HCT116 (cell line): Measurements from ENCODE around the gene POU3F1. TPM values are rescaled to one million over a fixed set of nuclear protein-coding genes. Genes with fewer than 3 reads are reported as not detected.

ENCODE experiments used
- ATAC-seq: fragments of 200-7000 bp; cut with Tn5 transposase; 2 replicates; pipeline ENCODE4 v1.9.1; 2020; ENCODE audit warnings: mild to moderate bottlenecking, moderate library complexity
- BruUV-seq: library from RNA; stranded (reverse); fragments of 400-500 nt; replicated peaks from 2 replicates; lab custom pipeline; 2021; lab: Mats Ljungman, UMichigan
- CTCF ChIA-PET: fragments of 300-600 bp; sonication (Branson Sonifier 250); formaldehyde crosslinking; loops from one replicate; lab custom pipeline; 2021; ENCODE audit warnings: antibody characterized with exemption; lab: Charles Lee
- POLR2A ChIA-PET: fragments of 300-600, 350-600 bp; sonication (Branson Sonifier 250); formaldehyde crosslinking; loops from one replicate; lab custom pipeline; 2021; ENCODE audit warnings: antibody characterized with exemption; lab: Charles Lee
- RAD21 ChIA-PET, 2 experiments: fragments of 300-600 bp; sonication (Branson Sonifier 250); formaldehyde crosslinking; loops; one replicate each; lab custom pipeline; 2023; ENCODE audit warnings: low total read pairs in 2 of 2; ENCODE audit not compliant: uncharacterized antibody in 2 of 2, unreplicated experiment in 2 of 2, low non-redundant PET in 1 of 2; lab: Charles Lee
- DNase-seq: peaks from one replicate; pipeline ENCODE4 v3.0.0-alpha.2; 2010; ENCODE audit warnings: low read depth, low spot score
- H2AFZ ChIP-seq: fragments of 200-600 bp; shearing (Covaris generic), sonication (generic); 2 replicates; pipeline ENCODE4 v1.6.1; 2017; ENCODE audit warnings: low read depth, mixed run types, mixed read lengths, antibody characterized with exemption, low read length; ENCODE audit not compliant: poor library complexity, severe bottlenecking
- H3K27ac ChIP-seq: 2 replicates; pipeline ENCODE4 v1.5.1; 2012; ENCODE audit warnings: low read depth, low read length
- H3K27me3 ChIP-seq: fragments of 200-600 bp; sonication (generic); 2 replicates; pipeline ENCODE4 v1.6.1; 2016; ENCODE audit warnings: mixed run types, low read length, mixed read lengths; ENCODE audit not compliant: insufficient read depth
- H3K36me3 ChIP-seq, 2 experiments: fragments of 200-500 bp in 1 of 2; fragments of 200-600 bp in 1 of 2; sonication (Bioruptor generic) in 1 of 2; sonication (generic) in 1 of 2; 2 replicates each; pipeline versions ENCODE4 v1.5.1 to v1.6.1; 2014 to 2016; ENCODE audit warnings: low read length in 2 of 2, inconsistent platforms in 1 of 2, mixed read lengths in 1 of 2, mixed run types in 1 of 2; ENCODE audit not compliant: insufficient read depth in 2 of 2, control insufficient read depth in 1 of 2
- H3K4me1 ChIP-seq, 2 experiments: fragments of 200-600 bp in 1 of 2; sonication (generic) in 1 of 2; 2 replicates each; pipeline versions ENCODE4 v1.5.1 to v1.6.1; 2012 to 2017; ENCODE audit warnings: low read length in 2 of 2, inconsistent platforms in 1 of 2, mild to moderate bottlenecking in 1 of 2, mixed read lengths in 1 of 2, mixed run types in 1 of 2, moderate library complexity in 1 of 2; ENCODE audit not compliant: insufficient read depth in 2 of 2, control insufficient read depth in 1 of 2
- H3K4me2 ChIP-seq: fragments of 200-600 bp; sonication (generic); 2 replicates; pipeline ENCODE4 v1.6.1; 2017; ENCODE audit warnings: mixed run types, low read length, mixed read lengths
- H3K4me3 ChIP-seq, 2 experiments: fragments of 200-600 bp in 1 of 2; sonication (generic) in 1 of 2; replicated peaks in 1 of 2; 2 replicates each; pipeline ENCODE4 v1.5.1; 2011 to 2016; ENCODE audit warnings: low read length in 2 of 2, control low read depth in 1 of 2, low read depth in 1 of 2, mild to moderate bottlenecking in 1 of 2, mixed read lengths in 1 of 2, mixed run types in 1 of 2
- H3K79me2 ChIP-seq: fragments of 200-600 bp; sonication (generic); 2 replicates; pipeline ENCODE4 v1.6.1; 2017; ENCODE audit warnings: mild to moderate bottlenecking, mixed run types, low read length, moderate library complexity, mixed read lengths; ENCODE audit not compliant: insufficient read depth
- H3K9ac ChIP-seq: fragments of 200-600 bp; sonication (generic); 2 replicates; pipeline ENCODE4 v1.6.1; 2016; ENCODE audit warnings: low read length, mixed read lengths
- H3K9me2 ChIP-seq: fragments of 200-600 bp; sonication (generic), shearing (Covaris generic); 2 replicates; pipeline ENCODE4 v1.6.1; 2017; ENCODE audit warnings: mixed run types, mild to moderate bottlenecking, moderate library complexity; ENCODE audit not compliant: insufficient read depth
- H3K9me3 ChIP-seq, 2 experiments: fragments of 200-500 bp in 1 of 2; fragments of 200-600 bp in 1 of 2; sonication (Bioruptor generic) in 1 of 2; sonication (generic) in 1 of 2; 2 replicates each; pipeline ENCODE4 v1.6.1; 2014 to 2017; ENCODE audit warnings: low read length in 2 of 2, mixed read lengths in 2 of 2, inconsistent platforms in 1 of 2, low read depth in 1 of 2, mild to moderate bottlenecking in 1 of 2, mixed run types in 1 of 2, moderate library complexity in 1 of 2; ENCODE audit not compliant: control insufficient read depth in 1 of 2, insufficient read depth in 1 of 2
- H4K20me1 ChIP-seq: fragments of 200-600 bp; sonication (generic), shearing (Covaris generic); 2 replicates; pipeline ENCODE4 v1.6.1; 2017; ENCODE audit warnings: mixed run types, mild to moderate bottlenecking, moderate library complexity; ENCODE audit not compliant: insufficient read depth
- CBX3 ChIP-seq: IDR thresholded peaks from 2 replicates; pipeline ENCODE4 v1.6.1; 2012; ENCODE audit warnings: low read depth
- CTCF ChIP-seq, 3 experiments: fragments of 200-600 bp in 1 of 3; sonication (generic) in 1 of 3; IDR thresholded peaks in 2 of 3; conservative IDR thresholded peaks in 1 of 3; 2 replicates each; pipeline ENCODE4 v1.5.1; 2012 to 2017; ENCODE audit warnings: low read depth in 2 of 3, low read length in 2 of 3, antibody characterized with exemption in 1 of 3, borderline replicate concordance in 1 of 3, control low read depth in 1 of 3, mild to moderate bottlenecking in 1 of 3, mixed read lengths in 1 of 3, mixed run types in 1 of 3, moderate library complexity in 1 of 3; ENCODE audit not compliant: insufficient read depth in 1 of 3
- EGR1 ChIP-seq: IDR thresholded peaks from 2 replicates; pipeline ENCODE4 v1.6.1; 2012; ENCODE audit warnings: low read depth
- ELF1 ChIP-seq: IDR thresholded peaks from 2 replicates; pipeline ENCODE4 v1.6.1; 2012; ENCODE audit warnings: low read depth, borderline replicate concordance
- EZH2phosphoT487 ChIP-seq: fragments of 200-600 bp; IDR thresholded peaks from 2 replicates; pipeline ENCODE4 v1.6.1; 2018; ENCODE audit warnings: antibody characterized with exemption, borderline replicate concordance
- FOSL1 ChIP-seq: IDR thresholded peaks from 2 replicates; pipeline ENCODE4 v1.6.1; 2012; ENCODE audit warnings: low read depth
- JUND ChIP-seq: IDR thresholded peaks from 2 replicates; pipeline ENCODE4 v1.6.1; 2012
- MAX ChIP-seq: IDR thresholded peaks from 2 replicates; pipeline ENCODE4 v1.6.1; 2012
- POLR2A ChIP-seq: IDR thresholded peaks from 2 replicates; pipeline ENCODE4 v1.7.0; 2011; ENCODE audit warnings: borderline replicate concordance; ENCODE audit not compliant: insufficient read depth, insufficient read length; ENCODE audit errors: extremely low read depth
- POLR2AphosphoS5 ChIP-seq: IDR thresholded peaks from 2 replicates; pipeline ENCODE4 v1.6.1; 2011; ENCODE audit warnings: mild to moderate bottlenecking, low read depth, low read length, moderate library complexity
- RAD21 ChIP-seq: IDR thresholded peaks from 2 replicates; pipeline ENCODE4 v1.6.1; 2012; ENCODE audit warnings: low read depth, mild to moderate bottlenecking
- REST ChIP-seq: IDR thresholded peaks from 2 replicates; pipeline ENCODE4 v1.6.1; 2012; ENCODE audit warnings: low read depth
- SIN3A ChIP-seq: IDR thresholded peaks from 2 replicates; pipeline ENCODE4 v1.6.1; 2012; ENCODE audit warnings: low read depth
- SP1 ChIP-seq: IDR thresholded peaks from 2 replicates; pipeline ENCODE4 v1.6.1; 2012; ENCODE audit warnings: low read depth
- YY1 ChIP-seq: IDR thresholded peaks from 2 replicates; pipeline ENCODE4 v1.6.1; 2011; ENCODE audit warnings: low read length, low read depth, moderate library complexity, mild to moderate bottlenecking; ENCODE audit not compliant: insufficient replicate concordance; ENCODE audit errors: extremely low read depth
- ZBTB33 ChIP-seq: IDR thresholded peaks from 2 replicates; pipeline ENCODE4 v1.6.1; 2011; ENCODE audit warnings: mild to moderate bottlenecking, low read length, moderate library complexity; ENCODE audit not compliant: insufficient replicate concordance; ENCODE audit errors: extremely low read depth
- ZFX ChIP-seq: fragments of 450-650 bp; IDR thresholded peaks from 2 replicates; pipeline ENCODE4 v1.6.1; 2017
- intact Hi-C: fragments of 100-400 bp; cut with micrococcal nuclease; formaldehyde crosslinking; loops from 2 replicates; pipeline ENCODE4 v1.10.0; 2022
- total RNA-seq: library from RNA; stranded (reverse); gene quantifications from one replicate; pipeline ENCODE4 v1.2.1, GENCODE V29; 2021; ENCODE audit not compliant: unreplicated experiment

Gene POU3F1
- total RNA-seq, 1 experiment from 2014 or later, result not detected

GRCh38 chr1:38064197-38064903, 17.8 kb upstream of the POU3F1 start (continued):
- peak; percentile 67 for TF ChIP-seq EGR1
- TF ChIP-seq POLR2A, result no peak
- TF ChIP-seq EZH2phosphoT487, result no peak
- TF ChIP-seq FOSL1, result peak; percentile 75
- no peak for TF ChIP-seq SIN3A

- no peak overlapping the region for H2AFZ ChIP-seq
- H3K27ac ChIP-seq, result 0 out of 2 replicates have a peak overlapping the region, but pooled peaks have one; percentile 4
- H3K4me3 ChIP-seq, result peak overlapping the region in 1 of 2 experiments; percentile 34; a peak in 2 of 4 replicates
- ATAC-seq (no peak), DNase-seq (no peak)
- no peaks in the 10 kb centered on the region for H3K9me2 ChIP-seq
- peak overlapping the region; percentile 52 for H3K9ac ChIP-seq
- no peaks in the 10 kb centered on the region for H3K79me2 ChIP-seq
- H3K27me3 ChIP-seq, result no peaks in the 10 kb centered on the region
- H3K36me3 ChIP-seq, result no peaks in the 10 kb centered on the region
- RAD21 ChIA-PET, result no interaction called here
- intact Hi-C loops, result no loop called here
- H3K9me3 ChIP-seq, result no peaks in the 10 kb centered on the region
- POLR2A ChIA-PET, result no interaction called here
- H3K4me1 ChIP-seq, result peaks cover 12 to 27% of the 10 kb centered on the region in 2 experiments
- H3K4me2 ChIP-seq, result peak overlapping the region; percentile 74
- no TSS peak for BruUV-seq
- H4K20me1 ChIP-seq, result no peaks in the 10 kb centered on the region
- CTCF ChIA-PET, result no interaction called here
- TF ChIP-seq POLR2AphosphoS5 (no peak), ZBTB33 (no peak), SIN3A (no peak), REST (no peak), MAX (no peak), RAD21 (no peak), JUND (no peak), ELF1 (no peak), SP1 (no peak), EGR1 (no peak), CBX3 (no peak), CTCF (IDR thresholded peaks at IDR 0.05 in 2 of 3, conservative IDR thresholded peaks at IDR 0.05 in 1 of 3; ENCODE audit: borderline replicate concordance in 1 of 3, insufficient read depth in 1 of 3, low read depth in 2 of 3, low read length in 2 of 3) (no peak), POLR2A (no peak), YY1 (no peak), ZFX (no peak)
These were observed 17.0 kb upstream of the POU3F1 start for GRCh38 chr1:38063616-38064015.
